Epithelial cell of prostate (primary cell): ENCODE results near the gene CCDC117.
"Not testable (repeated sequence)": the region's sequence is repeated elsewhere in the genome, so short reads cannot be mapped to it uniquely, and the experiment has no call there.

ENCODE experiments used
- DNase-seq: peaks from one replicate; pipeline ENCODE4 v3.0.0-alpha.2; 2011; ENCODE audit warnings: low read depth, low spot score
- H3K27ac ChIP-seq: fragments of 450-650 bp; 2 replicates; pipeline ENCODE4 v1.5.1; 2017; ENCODE audit warnings: mild to moderate bottlenecking

The CCDC117 gene, protein sequence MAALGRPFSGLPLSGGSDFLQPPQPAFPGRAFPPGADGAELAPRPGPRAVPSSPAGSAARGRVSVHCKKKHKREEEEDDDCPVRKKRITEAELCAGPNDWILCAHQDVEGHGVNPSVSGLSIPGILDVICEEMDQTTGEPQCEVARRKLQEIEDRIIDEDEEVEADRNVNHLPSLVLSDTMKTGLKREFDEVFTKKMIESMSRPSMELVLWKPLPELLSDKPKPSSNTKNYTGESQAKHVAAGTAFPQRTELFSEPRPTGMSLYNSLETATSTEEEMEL

DNA sequence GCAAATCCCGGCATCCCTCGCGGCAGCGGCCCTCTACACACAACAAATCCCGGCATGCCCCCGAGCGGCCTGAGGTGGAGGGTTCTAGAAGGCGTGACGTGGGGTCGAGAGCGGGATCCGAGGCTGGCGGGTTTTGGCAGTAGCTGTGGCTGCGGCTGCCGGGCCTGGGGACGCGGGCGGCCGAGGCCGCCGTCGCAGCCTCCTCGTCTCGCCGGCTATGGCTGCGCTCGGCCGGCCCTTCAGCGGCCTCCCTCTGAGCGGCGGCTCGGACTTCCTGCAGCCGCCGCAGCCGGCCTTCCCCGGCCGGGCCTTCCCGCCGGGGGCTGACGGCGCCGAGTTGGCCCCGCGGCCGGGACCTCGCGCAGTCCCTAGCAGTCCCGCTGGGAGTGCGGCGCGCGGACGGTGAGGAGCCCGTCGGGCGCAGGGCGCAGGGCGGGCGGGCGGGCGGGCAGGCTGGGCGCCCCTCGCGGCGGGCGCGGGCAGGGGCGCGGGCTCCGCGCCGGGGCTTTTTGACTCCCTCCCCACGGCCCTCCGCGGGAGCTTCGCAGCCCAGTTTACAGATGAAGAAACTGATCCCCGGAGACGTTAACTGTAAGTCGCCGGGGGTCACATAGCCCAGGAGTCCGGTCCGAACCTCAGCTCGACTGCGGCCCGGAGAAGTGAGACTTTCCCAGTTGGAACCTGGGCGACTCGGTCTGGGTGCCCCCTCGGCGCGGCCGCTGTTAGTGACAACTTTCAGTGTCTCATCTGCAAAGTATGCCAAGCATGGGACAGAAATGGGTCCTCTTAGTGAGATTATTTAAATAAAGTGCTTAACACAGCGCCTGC is at the start of gene CCDC117:
Gene CCDC117 (plus strand): TSS at position 63 of the 828 bp plus-strand sequence. CDS start 155 bp downstream, at position 218.
- DNase-seq: peak; percentile 78
- H3K27ac ChIP-seq: peak within 1 kb of the TSS; percentile 78

DNA sequence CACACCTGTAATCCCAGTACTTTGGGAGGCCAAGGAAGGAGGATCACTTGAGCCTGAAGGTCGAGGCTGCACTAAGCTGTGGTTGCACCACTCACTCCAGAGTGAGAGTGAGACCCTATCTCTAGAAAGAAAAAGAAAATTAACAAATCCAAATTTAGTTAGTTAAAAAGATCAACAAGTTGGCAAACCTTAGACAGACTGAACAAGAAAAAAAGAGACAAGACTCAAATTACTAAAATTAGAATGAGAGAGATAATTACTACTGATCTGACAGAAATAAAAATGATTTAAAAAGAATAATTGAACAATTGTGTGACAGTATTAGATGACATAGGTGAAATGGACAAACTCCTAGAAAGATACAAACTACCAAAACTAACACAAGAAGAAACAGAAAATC is 44.5 kb upstream of the CCDC117 start:
- DNase-seq: no peak
- H3K27ac ChIP-seq: no peak overlapping the region

DNA sequence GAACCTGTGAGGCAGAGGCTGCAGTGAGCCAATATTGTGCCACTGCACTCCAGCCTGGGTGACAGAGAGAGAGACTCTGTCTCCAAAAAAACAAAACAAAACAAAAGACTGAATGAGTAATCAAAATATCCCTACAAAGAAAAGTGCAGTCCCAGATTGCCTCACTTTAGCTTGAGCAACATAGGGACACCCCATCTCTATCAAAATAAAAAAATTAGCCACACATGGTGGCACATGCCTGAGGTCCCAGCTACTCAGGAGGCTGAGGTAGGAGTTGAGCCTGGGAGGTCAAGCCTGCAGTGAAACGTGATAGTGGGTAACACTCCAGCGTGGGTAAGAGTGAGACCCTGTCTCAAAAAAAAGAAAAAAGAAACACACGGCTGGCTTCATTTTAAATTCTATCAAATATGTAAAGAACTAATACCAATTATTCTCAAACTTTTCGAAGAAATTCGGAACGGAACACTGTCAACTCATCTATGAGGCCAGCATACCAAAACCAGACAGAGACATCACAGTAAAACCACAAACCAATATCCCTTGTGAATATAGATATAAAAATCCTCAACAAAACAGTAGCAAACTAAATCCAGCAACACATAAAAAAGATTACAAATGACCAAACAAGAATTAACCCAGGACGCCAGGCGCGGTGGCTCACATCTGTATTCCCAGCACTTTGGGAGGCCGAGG is 43.7 kb upstream of the CCDC117 start:
- H3K27ac ChIP-seq: no peak overlapping the region
- DNase-seq: no peak

DNA sequence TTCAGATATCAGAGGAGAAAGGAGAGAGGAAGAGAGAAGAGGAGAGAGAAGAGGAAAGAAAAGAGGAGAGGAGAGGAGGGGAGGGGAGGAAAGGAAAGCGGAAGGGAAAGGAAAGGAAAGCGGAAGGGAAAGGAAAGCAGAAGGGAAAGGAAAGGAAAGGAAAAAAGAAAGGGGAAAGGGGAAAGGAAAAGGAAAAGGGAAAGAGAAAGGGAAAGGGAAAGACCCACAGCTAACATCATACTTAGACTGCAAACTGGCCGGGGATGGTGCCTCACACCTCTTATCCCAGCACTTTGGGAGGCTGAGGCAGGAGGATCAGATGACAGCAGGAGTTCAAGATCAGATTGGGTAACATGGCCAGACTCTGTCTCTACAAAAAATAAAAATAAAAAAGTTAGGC is 42.3 kb upstream of the CCDC117 start:
- no peak for DNase-seq
- no peak overlapping the region for H3K27ac ChIP-seq

DNA sequence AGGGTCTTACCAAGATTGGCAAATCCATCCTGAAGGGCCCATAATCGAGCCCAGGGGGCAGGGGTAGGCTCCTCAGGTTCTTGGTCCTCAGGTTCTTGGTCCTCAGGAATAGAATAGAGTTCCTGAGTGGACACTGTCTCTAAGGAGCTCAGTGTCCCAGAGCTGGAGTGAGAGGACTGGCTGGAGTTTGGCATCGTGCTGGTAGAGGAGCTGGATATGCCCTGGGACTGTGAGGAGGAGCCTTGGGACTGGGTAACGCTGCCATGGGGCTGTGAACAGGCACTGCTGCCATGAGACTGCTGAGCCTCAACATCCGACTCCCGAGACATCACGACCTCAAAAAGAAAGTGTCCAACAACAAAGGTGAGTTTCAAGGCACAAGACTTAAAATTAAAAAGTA is 38.1 kb upstream of the CCDC117 start:
- no peak overlapping the region for H3K27ac ChIP-seq
- no peak for DNase-seq

DNA sequence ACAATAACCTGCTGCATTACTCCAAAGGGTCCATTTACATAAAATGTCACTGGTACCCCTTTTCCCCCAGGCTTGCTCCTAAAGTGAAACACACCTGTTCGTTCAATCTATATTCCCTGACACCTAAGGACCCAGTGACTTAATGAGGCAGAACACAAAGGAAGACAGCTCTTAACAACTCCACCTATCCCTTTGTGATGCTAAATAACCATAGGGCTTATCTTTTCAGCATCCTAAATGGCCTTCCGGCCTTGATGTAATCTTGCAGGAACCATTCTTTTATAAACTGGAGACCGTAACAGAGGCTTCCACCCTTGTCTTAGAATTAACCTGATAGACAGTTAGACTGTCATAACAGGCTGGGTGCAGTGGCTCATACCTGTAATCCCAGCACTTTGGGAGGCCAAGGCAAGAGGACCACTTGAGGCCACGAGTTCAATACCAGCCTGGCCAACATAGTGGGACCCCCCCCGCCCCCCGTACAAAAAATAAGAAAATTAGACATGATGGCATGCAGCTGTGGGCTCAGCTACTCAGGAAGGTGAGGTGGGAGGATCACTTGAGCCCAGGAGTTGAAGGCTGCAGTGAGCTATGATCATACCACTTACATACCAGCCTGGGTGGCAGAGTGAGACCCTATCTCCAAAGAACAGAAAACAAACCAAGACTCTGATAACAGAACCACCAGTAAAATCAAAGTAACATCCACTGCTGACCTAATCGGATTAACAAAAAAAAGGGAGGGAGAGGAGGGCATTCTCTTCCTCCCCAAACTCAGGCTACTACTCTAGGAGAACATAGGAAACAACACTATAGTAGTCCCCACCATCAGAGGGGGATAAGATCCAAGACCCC is 36.0 kb upstream of the CCDC117 start:
- no peak for DNase-seq
- H3K27ac ChIP-seq: no peak overlapping the region

DNA sequence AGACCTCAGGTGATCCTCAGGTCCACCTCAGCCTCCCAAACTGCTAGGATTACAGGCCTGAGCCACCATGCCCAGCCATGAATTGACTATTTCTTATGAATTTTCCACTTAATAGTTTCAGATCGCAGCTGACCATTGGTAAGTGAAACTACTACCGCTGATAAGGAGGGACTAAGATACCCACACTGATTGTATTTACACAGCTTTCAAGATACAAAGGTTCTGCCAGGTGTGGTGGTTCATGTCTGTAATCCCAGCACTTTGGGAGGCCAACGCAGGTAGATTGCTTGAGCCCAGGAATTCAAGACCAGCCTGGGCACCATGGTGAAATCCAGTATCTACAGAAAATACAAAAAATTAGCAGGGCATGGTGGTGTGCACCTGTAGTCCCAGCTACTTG is 34.8 kb upstream of the CCDC117 start:
- no peak for DNase-seq

DNA sequence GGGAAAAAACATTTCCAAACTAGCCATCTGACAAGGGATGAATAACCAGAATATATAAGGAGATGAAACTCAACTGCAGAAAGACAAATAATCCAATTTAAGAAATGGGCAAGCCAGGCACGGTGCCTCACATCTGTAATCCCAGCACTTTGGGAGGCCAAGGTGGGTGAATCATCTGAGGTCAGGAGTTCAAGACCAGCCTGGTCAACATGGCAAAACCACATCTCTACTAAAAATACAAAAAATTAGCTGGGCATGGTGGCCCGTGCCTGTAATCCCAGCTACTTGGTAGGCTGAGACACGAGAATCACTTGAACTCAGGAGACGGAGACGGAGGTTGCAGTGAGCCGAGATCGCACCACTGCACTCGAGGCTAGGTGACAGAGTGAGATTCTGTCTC is 33.6 kb upstream of the CCDC117 start:
- DNase-seq, H3K27ac ChIP-seq: not testable (repeated sequence)

More for the DNA sequence above, 34.8 kb upstream of the CCDC117 start:
- no peak overlapping the region for H3K27ac ChIP-seq

DNA sequence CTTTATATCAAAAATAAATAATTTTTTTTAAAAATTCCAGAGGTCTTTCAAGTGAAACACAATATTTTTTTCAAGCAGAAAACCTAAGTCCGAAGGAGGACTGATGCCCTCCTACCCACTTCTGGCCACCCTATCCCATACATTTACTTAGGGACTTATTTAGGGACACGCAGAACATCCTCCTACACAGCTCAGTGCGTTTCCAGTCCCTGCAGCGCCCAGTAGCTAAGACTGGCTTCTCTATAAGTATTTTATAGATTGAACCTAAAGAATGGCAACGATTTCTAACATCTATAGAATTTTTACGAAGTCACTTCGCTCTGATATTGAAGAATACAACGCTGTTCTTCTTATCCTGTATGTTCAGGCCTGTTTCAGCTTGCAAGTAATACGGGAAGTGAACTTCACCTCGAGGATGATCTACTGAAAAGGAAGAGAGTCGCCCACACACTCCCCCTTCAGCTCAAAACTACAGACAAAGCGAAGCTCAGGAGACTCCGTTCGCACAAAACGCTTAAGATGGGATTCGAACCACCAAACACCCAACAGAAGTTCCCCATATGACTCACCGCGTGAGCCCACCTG is 31.2 kb upstream of the CCDC117 start:
- no peak overlapping the region for H3K27ac ChIP-seq
- no peak for DNase-seq

DNA sequence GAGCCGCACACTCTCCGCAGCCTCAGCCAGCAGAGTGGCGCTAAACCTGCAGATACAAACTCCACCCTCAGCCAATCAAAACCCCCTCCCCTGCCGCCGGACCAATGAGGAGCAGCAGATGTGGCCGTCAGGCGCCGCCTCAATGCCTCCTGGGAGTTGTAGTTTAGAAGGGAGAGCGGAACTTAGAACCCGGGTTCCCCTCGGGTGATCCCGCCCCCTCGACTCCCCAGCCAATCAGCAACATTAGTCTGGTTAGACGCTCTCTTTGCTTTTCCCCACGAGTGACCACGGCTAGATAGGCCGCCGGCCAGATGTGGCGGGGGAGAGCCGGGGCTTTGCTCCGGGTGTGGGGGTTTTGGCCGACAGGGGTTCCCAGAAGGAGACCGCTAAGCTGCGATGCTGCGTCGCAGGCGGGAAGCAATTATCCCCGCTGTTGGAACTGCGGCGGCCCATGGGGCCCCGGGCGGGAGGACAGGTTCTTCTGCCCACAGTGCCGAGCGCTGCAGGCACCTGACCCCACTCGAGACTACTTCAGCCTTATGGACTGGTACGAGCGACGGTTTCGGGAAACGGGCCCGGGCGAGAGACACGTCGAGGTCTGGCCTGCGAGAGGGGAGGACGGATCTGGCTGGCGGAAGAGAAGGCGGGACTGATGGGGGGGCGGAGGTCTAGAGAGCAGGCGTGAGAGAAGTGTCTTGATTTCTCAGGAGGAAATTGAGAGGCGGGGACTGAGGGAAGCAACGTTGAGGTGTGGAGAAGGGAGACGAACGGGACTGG is 30.5 kb upstream of the CCDC117 start, which contains the start of the genes CHEK2 and HSCB:
Gene CHEK2 (minus strand): TSS at position 36 of the 777 bp plus-strand sequence. CDS start 7,099 bp downstream, outside the sequence.
Gene HSCB (plus strand): TSS at position 255 of the 777 bp plus-strand sequence. CDS start 57 bp downstream, at position 312.
- peak; percentile 85 for DNase-seq
- H3K27ac ChIP-seq: peak within 1 kb of the TSS; percentile 76

DNA sequence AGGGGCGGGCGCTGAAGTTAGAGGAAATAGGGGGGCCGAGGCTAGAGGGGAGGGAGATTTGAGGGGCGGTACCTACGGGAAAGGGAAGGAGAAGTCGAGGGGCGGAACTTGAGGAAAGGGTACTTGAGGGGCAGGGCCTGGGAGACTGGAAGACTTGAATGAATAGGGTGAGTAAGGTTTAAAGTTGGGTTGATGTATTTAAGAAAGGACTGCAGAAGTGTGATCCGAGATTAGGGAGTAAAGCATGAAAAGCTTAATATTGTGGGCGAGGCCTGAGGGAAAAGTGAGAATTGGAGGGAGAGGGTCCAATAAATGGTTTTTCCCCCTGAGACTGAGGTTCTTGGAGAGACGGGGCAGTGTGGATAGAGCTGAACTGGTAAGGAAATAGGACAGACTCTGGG is 29.9 kb upstream of the CCDC117 start:
- no peak for DNase-seq

DNA sequence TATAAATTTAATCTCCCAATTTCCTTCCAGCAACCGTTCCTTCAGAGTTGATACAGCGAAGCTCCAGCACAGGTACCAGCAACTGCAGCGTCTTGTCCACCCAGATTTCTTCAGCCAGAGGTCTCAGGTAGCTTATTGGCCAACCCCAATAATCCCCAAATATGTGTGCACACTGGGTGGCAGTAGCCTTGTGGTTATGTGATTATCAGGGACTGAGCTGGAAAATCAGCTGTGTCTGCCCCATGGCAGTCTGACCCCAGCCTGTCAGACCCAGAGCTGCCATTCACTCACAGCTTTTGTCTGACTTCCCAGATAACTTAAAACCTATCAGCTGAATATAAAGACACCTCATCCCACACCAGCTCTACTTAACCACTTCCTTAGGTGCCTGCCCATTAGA is 28.6 kb upstream of the CCDC117 start:
- no peak overlapping the region for H3K27ac ChIP-seq
- DNase-seq: no peak

More for the DNA sequence above, 29.9 kb upstream of the CCDC117 start:
- peak overlapping the region; percentile 76 for H3K27ac ChIP-seq

DNA sequence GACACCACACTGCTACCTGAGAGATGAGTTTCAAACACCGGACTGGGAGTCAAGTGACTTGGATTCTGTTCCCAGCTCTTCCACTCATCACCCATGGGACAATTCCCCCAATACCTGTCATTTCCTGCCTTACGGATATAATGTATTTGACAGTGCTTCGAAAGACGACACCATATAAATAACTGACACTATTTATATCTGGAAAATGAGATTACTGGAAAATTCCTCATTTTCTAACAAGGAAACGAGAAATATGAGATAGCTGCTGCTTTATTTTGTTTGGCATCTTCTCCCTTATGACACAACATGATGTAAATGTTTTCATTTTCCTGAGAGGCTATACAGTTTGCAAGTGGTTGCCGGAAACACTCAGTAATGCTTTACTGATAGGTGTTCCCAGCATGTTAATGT is 22.0 kb upstream of the CCDC117 start:
- DNase-seq: no peak
- H3K27ac ChIP-seq: no peak overlapping the region

DNA sequence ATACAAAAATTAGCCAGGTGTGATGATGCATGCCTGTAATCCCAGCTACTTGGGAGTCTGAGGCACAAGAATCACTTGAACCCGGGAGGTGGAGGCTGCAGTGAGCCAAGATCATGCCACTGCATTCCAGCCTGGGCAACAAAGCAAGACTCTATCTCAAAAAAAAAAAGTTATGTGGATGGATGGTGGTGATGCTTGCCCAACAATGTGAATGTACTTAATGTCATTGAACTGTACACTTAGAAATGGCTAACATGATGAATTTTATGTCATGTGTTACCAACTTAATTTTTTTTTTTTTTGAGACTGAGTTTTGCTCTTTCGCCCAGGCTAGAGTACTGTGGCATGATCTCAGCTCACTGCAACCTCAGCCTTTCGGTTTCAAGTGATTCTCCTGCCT is 18.0 kb upstream of the CCDC117 start:
- not testable (repeated sequence) for H3K27ac ChIP-seq, DNase-seq

DNA sequence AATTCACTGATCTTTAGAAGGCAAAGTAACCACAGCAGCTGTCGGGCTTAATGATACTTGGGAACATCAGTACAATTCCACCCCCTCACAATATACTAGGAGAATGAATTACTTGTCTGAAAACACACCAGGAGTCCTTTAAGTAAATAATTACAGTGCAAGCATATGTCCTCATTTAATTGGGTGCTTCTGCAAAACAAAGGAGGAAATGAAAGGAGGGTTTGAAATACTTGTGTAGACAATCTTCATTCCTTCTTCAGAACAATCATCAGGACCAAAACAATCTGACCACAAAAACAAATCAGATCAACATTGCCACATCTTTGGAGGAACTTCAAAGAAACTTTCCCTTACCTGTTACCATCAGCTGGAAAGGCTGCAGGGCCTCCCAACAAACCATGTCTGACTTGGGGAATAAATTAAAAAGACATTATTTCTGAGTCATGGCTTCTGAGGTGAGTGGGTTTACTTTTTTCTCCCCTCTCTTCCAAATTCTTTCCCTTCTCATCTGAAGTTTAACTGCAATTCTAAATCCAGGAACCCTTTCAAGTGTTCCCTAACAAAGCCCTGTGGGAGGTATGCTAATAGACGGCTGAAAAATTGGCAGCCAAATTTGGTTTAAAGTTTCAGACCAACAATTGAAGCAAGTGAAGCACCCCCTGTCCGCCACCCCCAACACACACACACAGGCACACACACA is 12.5 kb upstream of the CCDC117 start:
- peak; percentile 22 for DNase-seq

DNA sequence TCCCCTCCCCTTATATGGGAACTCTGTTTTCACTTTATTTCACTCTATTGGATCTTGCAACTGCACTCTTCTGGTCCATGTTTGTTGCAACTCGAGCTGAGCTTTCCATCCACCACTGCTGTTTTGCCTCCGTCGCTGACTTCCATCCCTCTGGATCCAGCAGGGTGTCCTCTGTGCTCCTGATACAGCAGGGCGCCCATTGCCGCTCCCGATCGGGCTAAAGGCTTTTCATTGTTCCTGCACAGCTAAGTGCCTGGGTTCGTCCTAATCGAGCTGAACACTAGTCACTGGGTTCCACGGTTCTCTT is 11.1 kb upstream of the CCDC117 start:
- H3K27ac ChIP-seq: no peak overlapping the region
- no peak for DNase-seq

More for the DNA sequence above, 12.5 kb upstream of the CCDC117 start:
- no peak overlapping the region for H3K27ac ChIP-seq

DNA sequence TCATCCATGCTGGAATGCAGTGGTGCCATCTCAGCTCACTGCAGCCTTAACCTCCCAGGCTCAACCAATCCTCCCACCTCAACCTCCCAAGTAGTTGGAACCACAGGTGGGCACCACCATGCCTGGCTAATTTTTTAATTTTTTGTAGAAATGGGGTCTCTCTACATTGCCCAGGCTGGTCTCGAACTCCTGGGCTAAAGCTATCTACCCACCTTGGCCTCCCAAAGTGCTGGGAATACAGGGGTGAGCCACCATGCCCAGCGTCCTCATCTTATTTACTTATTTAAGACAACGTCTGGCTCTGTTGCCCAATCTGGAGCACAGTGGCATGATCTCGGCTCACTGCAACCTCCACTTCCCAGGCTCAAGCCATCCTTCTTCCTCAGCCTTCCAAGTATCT is 10.5 kb upstream of the CCDC117 start:
- not testable (repeated sequence) for DNase-seq, H3K27ac ChIP-seq

DNA sequence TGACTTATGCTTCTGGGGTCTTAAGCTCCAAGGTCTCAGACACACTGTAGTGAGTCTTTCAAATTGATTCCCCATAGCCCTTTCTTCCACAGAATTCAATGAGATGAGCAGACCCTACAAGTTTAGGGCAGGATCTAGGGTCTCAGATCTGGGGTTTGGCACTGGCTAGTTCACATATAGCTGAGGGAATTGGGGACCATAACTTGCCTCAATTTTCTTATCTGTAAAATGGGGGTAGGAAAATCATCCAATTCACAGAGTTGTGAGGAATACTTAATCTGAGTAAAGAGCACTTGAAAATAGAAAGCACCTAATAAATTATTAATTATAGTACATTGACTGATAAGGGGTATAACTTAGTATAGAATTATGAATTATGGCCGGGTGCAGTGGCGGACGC is 5.9 kb upstream of the CCDC117 start:
- DNase-seq: no peak

More for the DNA sequence above, 5.9 kb upstream of the CCDC117 start:
- H3K27ac ChIP-seq: no peak overlapping the region
